ENCODE results near the gene CCL20.

GRCh38 chr2:227862741-227863588, 49.3 kb downstream of the CCL20 start:
- TF ChIP-seq EZH2 (IDR thresholded peaks at IDR 0.05; ENCODE audit: borderline replicate concordance, low read depth, low read length, poor library complexity, severe bottlenecking) = no peak
- TF ChIP-seq, protein P1, sequence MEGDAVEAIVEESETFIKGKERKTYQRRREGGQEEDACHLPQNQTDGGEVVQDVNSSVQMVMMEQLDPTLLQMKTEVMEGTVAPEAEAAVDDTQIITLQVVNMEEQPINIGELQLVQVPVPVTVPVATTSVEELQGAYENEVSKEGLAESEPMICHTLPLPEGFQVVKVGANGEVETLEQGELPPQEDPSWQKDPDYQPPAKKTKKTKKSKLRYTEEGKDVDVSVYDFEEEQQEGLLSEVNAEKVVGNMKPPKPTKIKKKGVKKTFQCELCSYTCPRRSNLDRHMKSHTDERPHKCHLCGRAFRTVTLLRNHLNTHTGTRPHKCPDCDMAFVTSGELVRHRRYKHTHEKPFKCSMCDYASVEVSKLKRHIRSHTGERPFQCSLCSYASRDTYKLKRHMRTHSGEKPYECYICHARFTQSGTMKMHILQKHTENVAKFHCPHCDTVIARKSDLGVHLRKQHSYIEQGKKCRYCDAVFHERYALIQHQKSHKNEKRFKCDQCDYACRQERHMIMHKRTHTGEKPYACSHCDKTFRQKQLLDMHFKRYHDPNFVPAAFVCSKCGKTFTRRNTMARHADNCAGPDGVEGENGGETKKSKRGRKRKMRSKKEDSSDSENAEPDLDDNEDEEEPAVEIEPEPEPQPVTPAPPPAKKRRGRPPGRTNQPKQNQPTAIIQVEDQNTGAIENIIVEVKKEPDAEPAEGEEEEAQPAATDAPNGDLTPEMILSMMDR (conservative IDR thresholded peaks at IDR 0.05; ENCODE audit: low read depth, low read length) = no peak

Data from A673 (cell line).